Caco-2 (cell line): Measurements from ENCODE around the gene ELK1. TPM values are rescaled to one million over a fixed set of nuclear protein-coding genes. Genes with fewer than 3 reads are reported as not detected.

Experiments used
- BruUV-seq: library from RNA; stranded (reverse); fragments of 400-500 nt; replicated peaks from 2 replicates; lab custom pipeline; 2021; lab: Mats Ljungman, UMichigan
- CTCF ChIA-PET: fragments of 300-600 bp; sonication (Branson Sonifier 250); formaldehyde crosslinking; loops from one replicate; lab custom pipeline; 2022; ENCODE audit warnings: antibody characterized with exemption; lab: Charles Lee
- POLR2A ChIA-PET: fragments of 300-600 bp; sonication (Branson Sonifier 250); formaldehyde crosslinking; loops from one replicate; lab custom pipeline; 2022; ENCODE audit warnings: antibody characterized with exemption; lab: Charles Lee
- DNase-seq, 2 experiments: peaks; one replicate each; pipeline versions ENCODE4 v3.0.0 to v3.0.0-alpha.2; 2020 to 2022
- H3K27me3 ChIP-seq: replicated peaks from 2 replicates; pipeline ENCODE4 v1.6.0; 2011; ENCODE audit warnings: low read length; ENCODE audit not compliant: control insufficient read depth, insufficient read depth
- H3K36me3 ChIP-seq: 2 replicates; pipeline ENCODE4 v1.5.1; 2011; ENCODE audit warnings: low read length; ENCODE audit not compliant: control insufficient read depth, insufficient read depth
- H3K4me1 ChIP-seq: fragments of 250-450 bp; sonication (Bioruptor Pico); 2 replicates; pipeline ENCODE4 v1.5.1; 2020; ENCODE audit warnings: mild to moderate bottlenecking
- H3K4me3 ChIP-seq: 2 replicates; pipeline ENCODE4 v1.5.1; 2011; ENCODE audit warnings: low read depth, mild to moderate bottlenecking, control low read depth, low read length
- H3K9me3 ChIP-seq: fragments of 250-450 bp; sonication (Bioruptor Pico); 2 replicates; pipeline ENCODE4 v1.5.1; 2020; ENCODE audit warnings: mild to moderate bottlenecking, moderate library complexity
- H3K27ac Mint-ChIP-seq: one replicate; pipeline ENCODE4 v1.8.0; 2022; ENCODE audit warnings: mixed read lengths; ENCODE audit not compliant: unreplicated experiment
- H3K27me3 Mint-ChIP-seq: one replicate; pipeline ENCODE4 v1.8.0; 2022; ENCODE audit warnings: mixed read lengths; ENCODE audit not compliant: insufficient read depth, unreplicated experiment
- H3K36me3 Mint-ChIP-seq: one replicate; pipeline ENCODE4 v1.8.0; 2022; ENCODE audit warnings: mild to moderate bottlenecking, mixed read lengths; ENCODE audit not compliant: insufficient read depth, unreplicated experiment
- H3K4me1 Mint-ChIP-seq: one replicate; pipeline ENCODE4 v1.8.0; 2022; ENCODE audit warnings: low read depth, mixed read lengths; ENCODE audit not compliant: unreplicated experiment
- H3K4me3 Mint-ChIP-seq: one replicate; pipeline ENCODE4 v1.8.0; 2022; ENCODE audit warnings: mild to moderate bottlenecking, moderate library complexity, mixed read lengths; ENCODE audit not compliant: unreplicated experiment
- H3K9me3 Mint-ChIP-seq: one replicate; pipeline ENCODE4 v1.8.0; 2022; ENCODE audit warnings: mixed read lengths; ENCODE audit not compliant: unreplicated experiment
- intact Hi-C: fragments of 100-400 bp; cut with micrococcal nuclease; formaldehyde crosslinking; loops from one replicate; pipeline ENCODE4 v1.10.0; 2022; ENCODE audit not compliant: unreplicated experiment
- total RNA-seq: library from RNA; stranded (reverse); gene quantifications from 2 replicates; pipeline ENCODE4 v1.2.3, GENCODE V29; 2022
- TF ChIP-seq, protein P1 (sequence below), 2 experiments: fragments of 200-600 bp in 1 of 2; IDR thresholded peaks; 1 replicate in 1 of 2; 2 replicates in 1 of 2; pipeline versions ENCODE4 v1.5.1 to v1.8.0; 2011 to 2022; ENCODE audit warnings: antibody characterized with exemption in 1 of 2, control low read depth in 1 of 2, inconsistent platforms in 1 of 2, low read depth in 1 of 2, low read length in 1 of 2, mild to moderate bottlenecking in 1 of 2, moderate library complexity in 1 of 2; ENCODE audit not compliant: insufficient read depth in 1 of 2, severe bottlenecking in 1 of 2, unreplicated experiment in 1 of 2

The ELK1 gene
- total RNA-seq, 1 experiment from 2014 or later = 29.3 TPM

- Histone ChIP-seq H3K4me1 (no peaks in the 10 kb centered on the region), H3K9me3 (no peaks in the 10 kb centered on the region), H3K27me3 (no peaks in the 10 kb centered on the region), H3K36me3 (no peaks in the 10 kb centered on the region), H3K4me3 (no peak overlapping the region)
- ChIA-PET CTCF (no interaction called here), POLR2A (no interaction called here)
- H3K4me1 Mint-ChIP-seq = no peaks in the 10 kb centered on the region
- BruUV-seq = no TSS peak
- intact Hi-C loops = no loop called here
- H3K9me3 Mint-ChIP-seq = no peaks in the 10 kb centered on the region
- H3K27ac Mint-ChIP-seq = no peak overlapping the region
- no peak for DNase-seq
- no peaks in the 10 kb centered on the region for H3K36me3 Mint-ChIP-seq
- H3K27me3 Mint-ChIP-seq = no peaks in the 10 kb centered on the region
- no peak overlapping the region for H3K4me3 Mint-ChIP-seq
- TF ChIP-seq, protein P1, sequence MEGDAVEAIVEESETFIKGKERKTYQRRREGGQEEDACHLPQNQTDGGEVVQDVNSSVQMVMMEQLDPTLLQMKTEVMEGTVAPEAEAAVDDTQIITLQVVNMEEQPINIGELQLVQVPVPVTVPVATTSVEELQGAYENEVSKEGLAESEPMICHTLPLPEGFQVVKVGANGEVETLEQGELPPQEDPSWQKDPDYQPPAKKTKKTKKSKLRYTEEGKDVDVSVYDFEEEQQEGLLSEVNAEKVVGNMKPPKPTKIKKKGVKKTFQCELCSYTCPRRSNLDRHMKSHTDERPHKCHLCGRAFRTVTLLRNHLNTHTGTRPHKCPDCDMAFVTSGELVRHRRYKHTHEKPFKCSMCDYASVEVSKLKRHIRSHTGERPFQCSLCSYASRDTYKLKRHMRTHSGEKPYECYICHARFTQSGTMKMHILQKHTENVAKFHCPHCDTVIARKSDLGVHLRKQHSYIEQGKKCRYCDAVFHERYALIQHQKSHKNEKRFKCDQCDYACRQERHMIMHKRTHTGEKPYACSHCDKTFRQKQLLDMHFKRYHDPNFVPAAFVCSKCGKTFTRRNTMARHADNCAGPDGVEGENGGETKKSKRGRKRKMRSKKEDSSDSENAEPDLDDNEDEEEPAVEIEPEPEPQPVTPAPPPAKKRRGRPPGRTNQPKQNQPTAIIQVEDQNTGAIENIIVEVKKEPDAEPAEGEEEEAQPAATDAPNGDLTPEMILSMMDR (IDR thresholded peaks at IDR 0.05; ENCODE audit: insufficient read depth in 1 of 2, low read depth in 1 of 2, low read length in 1 of 2, severe bottlenecking in 1 of 2, unreplicated experiment in 1 of 2) = no peak
These were observed 62.2 kb downstream of the ELK1 start for GRCh38 chrX:47587906-47588735.

GRCh38 chrX:47587091-47587891 lies 63.1 kb downstream of the ELK1 start:
- intact Hi-C loops = no loop called here
- H3K4me1 ChIP-seq = no peaks in the 10 kb centered on the region
- no peak overlapping the region for H3K4me3 ChIP-seq
- ChIA-PET CTCF (no interaction called here), POLR2A (no interaction called here)
- Mint-ChIP-seq H3K4me1 (no peaks in the 10 kb centered on the region), H3K9me3 (no peaks in the 10 kb centered on the region), H3K27ac (no peak overlapping the region), H3K27me3 (no peaks in the 10 kb centered on the region), H3K36me3 (no peaks in the 10 kb centered on the region), H3K4me3 (no peak overlapping the region)
- TF ChIP-seq, protein P1 (IDR thresholded peaks at IDR 0.05; ENCODE audit: insufficient read depth in 1 of 2, low read depth in 1 of 2, low read length in 1 of 2, severe bottlenecking in 1 of 2, unreplicated experiment in 1 of 2) = no peak
- H3K9me3 ChIP-seq = no peaks in the 10 kb centered on the region
- H3K36me3 ChIP-seq = no peaks in the 10 kb centered on the region
- DNase-seq = no peak
- no TSS peak for BruUV-seq
- no peaks in the 10 kb centered on the region for H3K27me3 ChIP-seq

- H3K36me3 Mint-ChIP-seq = no peaks in the 10 kb centered on the region
- intact Hi-C loops = no loop called here
- DNase-seq = no peak
- TF ChIP-seq, protein P1 (IDR thresholded peaks at IDR 0.05; ENCODE audit: insufficient read depth in 1 of 2, low read depth in 1 of 2, low read length in 1 of 2, severe bottlenecking in 1 of 2, unreplicated experiment in 1 of 2) = no peak
- Histone ChIP-seq H3K36me3 (no peaks in the 10 kb centered on the region), H3K4me1 (no peaks in the 10 kb centered on the region), H3K27me3 (no peaks in the 10 kb centered on the region), H3K4me3 (no peak overlapping the region), H3K9me3 (no peaks in the 10 kb centered on the region)
- H3K4me1 Mint-ChIP-seq = no peaks in the 10 kb centered on the region
- H3K9me3 Mint-ChIP-seq = no peaks in the 10 kb centered on the region
- no peaks in the 10 kb centered on the region for H3K27me3 Mint-ChIP-seq
- ChIA-PET CTCF (no interaction called here), POLR2A (no interaction called here)
- no peak overlapping the region for H3K27ac Mint-ChIP-seq
- H3K4me3 Mint-ChIP-seq = no peak overlapping the region
- no TSS peak for BruUV-seq
These were observed 64.1 kb downstream of the ELK1 start for GRCh38 chrX:47586043-47586787.
